CD4-positive, alpha-beta T cell (primary cell): Measurements from ENCODE around the gene ADAMTS12. TPM values are rescaled to one million over a fixed set of nuclear protein-coding genes. Genes with fewer than 3 reads are reported as not detected.

ENCODE experiments used
- ATAC-seq: fragments of 200-7000 bp; cut with Tn5 transposase; one replicate; pipeline ENCODE4 v1.10.0; 2022; ENCODE audit warnings: mild to moderate bottlenecking; ENCODE audit not compliant: poor library complexity
- CTCF ChIA-PET: fragments of 350-600 bp; sonication (Branson Sonifier 250); formaldehyde crosslinking; loops from one replicate; lab custom pipeline; 2021; ENCODE audit warnings: antibody characterized with exemption, inconsistent platforms; lab: Charles Lee
- POLR2A ChIA-PET: fragments of 350-600 bp; sonication (Branson Sonifier 250); formaldehyde crosslinking; loops from one replicate; lab custom pipeline; 2021; ENCODE audit warnings: antibody characterized with exemption, inconsistent platforms; lab: Charles Lee
- DNase-seq, 14 experiments: peaks; one replicate each; pipeline ENCODE4 v3.0.0-alpha.2; 2013 to 2020; ENCODE audit warnings: mixed read lengths in 2 of 14
- H3K27ac ChIP-seq, 2 donors: one replicate each; pipeline versions ENCODE4 v1.5.1 to v1.7.0; 2013; ENCODE audit warnings: low read length in 2 of 2, low read depth in 1 of 2, mild to moderate bottlenecking in 1 of 2
- H3K27me3 ChIP-seq, 2 experiments: 1 replicate in 1 of 2; 2 replicates in 1 of 2; pipeline versions ENCODE4 v1.6.1 to v1.7.0; 2013; ENCODE audit warnings: low read length in 2 of 2, control low read depth in 1 of 2, mild to moderate bottlenecking in 1 of 2, moderate library complexity in 1 of 2; ENCODE audit not compliant: insufficient read depth in 2 of 2, control insufficient read depth in 1 of 2
- H3K36me3 ChIP-seq: one replicate; pipeline ENCODE4 v1.6.1; 2013; ENCODE audit warnings: low read length, control low read depth; ENCODE audit not compliant: insufficient read depth
- H3K4me1 ChIP-seq: one replicate; pipeline ENCODE4 v1.6.1; 2013; ENCODE audit warnings: low read length, control low read depth; ENCODE audit not compliant: insufficient read depth
- H3K4me3 ChIP-seq: one replicate; pipeline ENCODE4 v1.5.1; 2013; ENCODE audit warnings: mild to moderate bottlenecking, low read length, moderate library complexity
- H3K9me3 ChIP-seq, 2 experiments: 1 replicate in 1 of 2; 2 replicates in 1 of 2; pipeline versions ENCODE4 v1.6.1 to v1.7.0; 2013; ENCODE audit warnings: low read length in 2 of 2, mild to moderate bottlenecking in 2 of 2, control low read depth in 1 of 2, moderate library complexity in 1 of 2; ENCODE audit not compliant: control insufficient read depth in 1 of 2, insufficient read depth in 1 of 2
- H3K27ac Mint-ChIP-seq: one replicate; pipeline ENCODE4 v1.8.0; 2020; ENCODE audit warnings: mixed read lengths
- H3K27me3 Mint-ChIP-seq: one replicate; pipeline ENCODE4 v1.8.0; 2021; ENCODE audit warnings: mixed read lengths
- H3K36me3 Mint-ChIP-seq: one replicate; pipeline ENCODE4 v1.8.0; 2021; ENCODE audit warnings: low read depth, mixed read lengths
- H3K4me1 Mint-ChIP-seq: one replicate; pipeline ENCODE4 v1.8.0; 2021; ENCODE audit warnings: low read depth, mixed read lengths
- H3K4me3 Mint-ChIP-seq: one replicate; pipeline ENCODE4 v1.8.0; 2020; ENCODE audit warnings: mild to moderate bottlenecking, mixed read lengths
- H3K9me3 Mint-ChIP-seq: one replicate; pipeline ENCODE4 v1.8.0; 2020; ENCODE audit warnings: mixed read lengths
- CTCF ChIP-seq: fragments of 200-600 bp; IDR thresholded peaks from one replicate; pipeline ENCODE4 v1.8.0; 2022; ENCODE audit warnings: antibody characterized with exemption, mild to moderate bottlenecking
- intact Hi-C, 2 experiments: fragments of 100-400 bp; cut with DNase I in 1 of 2; cut with micrococcal nuclease in 1 of 2; formaldehyde crosslinking; loops; one replicate each; pipeline versions ENCODE4 v1.15.1 to v1.9.0; 2023 to 2025; cut with DNase I, micrococcal nuclease
- total RNA-seq, 174 experiments: library from RNA in 2 of 174; stranded (reverse) in 2 of 174; gene quantifications; one replicate each; pipeline ENCODE4 v1.2.3 and lab custom pipeline; 2021 to 2026

ADAMTS12 gene
- total RNA-seq, 2 experiments from 2014 or later, result 0.06 TPM; not detected in 1

- Mint-ChIP-seq H3K27me3 (no peaks in the 10 kb centered on the region), H3K36me3 (no peaks in the 10 kb centered on the region), H3K27ac (no peak overlapping the region), H3K4me1 (no peaks in the 10 kb centered on the region), H3K4me3 (no peak overlapping the region), H3K9me3 (no peaks in the 10 kb centered on the region)
- ChIA-PET CTCF (no interaction called here), POLR2A (no interaction called here)
- Histone ChIP-seq H3K36me3 (no peaks in the 10 kb centered on the region), H3K27ac (no peak overlapping the region), H3K27me3 (no peaks in the 10 kb centered on the region), H3K4me1 (no peaks in the 10 kb centered on the region), H3K4me3 (no peak overlapping the region), H3K9me3 (no peaks in the 10 kb centered on the region)
- TF ChIP-seq CTCF, result no peak
- DNase-seq, result no peak
- ATAC-seq, result no peak
- intact Hi-C loops, result no loop called here
Measured at GRCh38 chr5:33513462-33514185, 378.2 kb downstream of the ADAMTS12 start.

- Mint-ChIP-seq H3K9me3 (no peaks in the 10 kb centered on the region), H3K4me1 (no peaks in the 10 kb centered on the region), H3K36me3 (no peaks in the 10 kb centered on the region), H3K27me3 (no peaks in the 10 kb centered on the region), H3K4me3 (no peak overlapping the region), H3K27ac (no peak overlapping the region)
- no peak for DNase-seq
- ChIA-PET CTCF (no interaction called here), POLR2A (no interaction called here)
- Histone ChIP-seq H3K9me3 (no peaks in the 10 kb centered on the region), H3K36me3 (no peaks in the 10 kb centered on the region), H3K4me3 (no peak overlapping the region), H3K27me3 (no peaks in the 10 kb centered on the region), H3K4me1 (no peaks in the 10 kb centered on the region), H3K27ac (no peak overlapping the region)
- TF ChIP-seq CTCF, result no peak
- ATAC-seq, result no peak
- intact Hi-C loops, result no loop called here
Measured at GRCh38 chr5:33509036-33509435, 382.8 kb downstream of the ADAMTS12 start.

- no peaks in the 10 kb centered on the region for H3K9me3 ChIP-seq
- TF ChIP-seq CTCF, result no peak
- POLR2A ChIA-PET, result no interaction called here
- Mint-ChIP-seq H3K27ac (no peak overlapping the region), H3K9me3 (no peaks in the 10 kb centered on the region), H3K4me3 (no peak overlapping the region), H3K36me3 (no peaks in the 10 kb centered on the region), H3K4me1 (no peaks in the 10 kb centered on the region), H3K27me3 (no peaks in the 10 kb centered on the region)
- CTCF ChIA-PET, result no interaction called here
- ATAC-seq (no peak), DNase-seq (no peak)
- no peaks in the 10 kb centered on the region for H3K36me3 ChIP-seq
- no peak overlapping the region for H3K4me3 ChIP-seq
- intact Hi-C loops, result no loop called here
- no peaks in the 10 kb centered on the region for H3K27me3 ChIP-seq
- no peaks in the 10 kb centered on the region for H3K4me1 ChIP-seq
- H3K27ac ChIP-seq, result no peak overlapping the region
Measured at GRCh38 chr5:33507426-33507825, 384.4 kb downstream of the ADAMTS12 start.
